Activated CD8-positive, alpha-beta memory T cell treated with anti-CD3 and anti-CD28 coated beads, Interleukin-2, amount 10 ng/mL, durations not matched to agents 7 days and 5 days (primary cell): ENCODE data around the gene SMKR1. TPM values are rescaled to one million over a fixed set of nuclear protein-coding genes. Genes with fewer than 3 reads are reported as not detected.
A peak's percentile ranks its signal among the peaks of the same experiment; 100 is the strongest.

Source experiments
- ATAC-seq: fragments of 150-1000 bp; cut with Tn5 transposase; one replicate; pipeline ENCODE4 v1.10.0; 2021; ENCODE audit warnings: moderate library complexity
- CTCF ChIA-PET: fragments of 350-600 bp; sonication (Branson Sonifier 250); formaldehyde crosslinking; loops from one replicate; lab custom pipeline; 2021; ENCODE audit warnings: antibody characterized with exemption; lab: Charles Lee
- DNase-seq: peaks from one replicate; pipeline ENCODE4 v3.0.0-alpha.2; 2020
- H3K27ac Mint-ChIP-seq: one replicate; pipeline ENCODE4 v1.8.0; 2021; ENCODE audit warnings: mild to moderate bottlenecking, mixed read lengths
- H3K27me3 Mint-ChIP-seq: one replicate; pipeline ENCODE4 v1.8.0; 2021; ENCODE audit warnings: mixed read lengths
- H3K36me3 Mint-ChIP-seq: one replicate; pipeline ENCODE4 v1.8.0; 2021; ENCODE audit warnings: mild to moderate bottlenecking, mixed read lengths
- H3K4me1 Mint-ChIP-seq: one replicate; pipeline ENCODE4 v1.8.0; 2021; ENCODE audit warnings: mixed read lengths
- H3K4me3 Mint-ChIP-seq: one replicate; pipeline ENCODE4 v1.8.0; 2021; ENCODE audit warnings: mild to moderate bottlenecking, moderate library complexity, mixed read lengths
- H3K9me3 Mint-ChIP-seq: one replicate; pipeline ENCODE4 v1.8.0; 2022; ENCODE audit warnings: low read depth, mixed read lengths
- total RNA-seq, 2 experiments: library from RNA; stranded (reverse); gene quantifications; one replicate each; pipeline ENCODE4 v1.2.3, GENCODE V29; 2021

The SMKR1 gene
- total RNA-seq, 2 experiments from 2014 or later: 2.3 to 5.3 TPM

- Mint-ChIP-seq H3K27me3 (peaks cover 2% of the 10 kb centered on the region), H3K36me3 (no peaks in the 10 kb centered on the region), H3K27ac (no peak overlapping the region), H3K4me1 (peaks cover 17% of the 10 kb centered on the region), H3K4me3 (no peak overlapping the region), H3K9me3 (no peaks in the 10 kb centered on the region)
- CTCF ChIA-PET: no interaction called here
- DNase-seq: no peak
- ATAC-seq: no peak
Measured at GRCh38 chr7:129540340-129540739, 38.0 kb downstream of the SMKR1 start.

GRCh38 chr7:129544700-129545099 is 42.4 kb downstream of the SMKR1 start:
- ATAC-seq: no peak
- peaks cover 2% of the 10 kb centered on the region for H3K27me3 Mint-ChIP-seq
- no peak overlapping the region for H3K27ac Mint-ChIP-seq
- H3K9me3 Mint-ChIP-seq: no peaks in the 10 kb centered on the region
- no peaks in the 10 kb centered on the region for H3K36me3 Mint-ChIP-seq
- H3K4me3 Mint-ChIP-seq: no peak overlapping the region
- no peak for DNase-seq
- CTCF ChIA-PET: no interaction called here
- peaks cover 5% of the 10 kb centered on the region for H3K4me1 Mint-ChIP-seq

- no peak for DNase-seq
- no peak for ATAC-seq
- no peaks in the 10 kb centered on the region for H3K9me3 Mint-ChIP-seq
- H3K27ac Mint-ChIP-seq: no peak overlapping the region
- no peaks in the 10 kb centered on the region for H3K36me3 Mint-ChIP-seq
- CTCF ChIA-PET: no interaction called here
- H3K4me1 Mint-ChIP-seq: peaks cover 5% of the 10 kb centered on the region
- peaks cover 14% of the 10 kb centered on the region for H3K27me3 Mint-ChIP-seq
- H3K4me3 Mint-ChIP-seq: no peak overlapping the region
Measured at GRCh38 chr7:129550693-129551360, 48.5 kb downstream of the SMKR1 start.

GRCh38 chr7:129553899-129554461 is 51.6 kb downstream of the SMKR1 start:
- peaks cover 5% of the 10 kb centered on the region for H3K4me1 Mint-ChIP-seq
- CTCF ChIA-PET: no interaction called here
- H3K36me3 Mint-ChIP-seq: no peaks in the 10 kb centered on the region
- peak overlapping the region; percentile 12 for H3K4me3 Mint-ChIP-seq
- DNase-seq (peak; percentile 73), ATAC-seq (peak; percentile 90)
- H3K27me3 Mint-ChIP-seq: peaks cover 14% of the 10 kb centered on the region
- H3K27ac Mint-ChIP-seq: no peak overlapping the region
- H3K9me3 Mint-ChIP-seq: no peaks in the 10 kb centered on the region

- H3K27me3 Mint-ChIP-seq: peaks cover 18% of the 10 kb centered on the region
Measured at GRCh38 chr7:129556607-129557133, 54.3 kb downstream of the SMKR1 start.

GRCh38 chr7:129557686-129558481 is 55.6 kb downstream of the SMKR1 start:
- Mint-ChIP-seq H3K36me3 (no peaks in the 10 kb centered on the region), H3K4me3 (no peak overlapping the region), H3K9me3 (no peaks in the 10 kb centered on the region), H3K27me3 (peaks cover 17% of the 10 kb centered on the region), H3K4me1 (peaks cover 5% of the 10 kb centered on the region), H3K27ac (no peak overlapping the region)
- ATAC-seq (no peak), DNase-seq (no peak)
- CTCF ChIA-PET: interaction anchor here (1.5 kb wide), 1 partner anchor 16 kb away, joined by 3 read pairs; no protein-coding TSS in a partner anchor

More at GRCh38 chr7:129556607-129557133, 54.3 kb downstream of the SMKR1 start:
- Mint-ChIP-seq H3K4me3 (no peak overlapping the region), H3K9me3 (no peaks in the 10 kb centered on the region), H3K36me3 (no peaks in the 10 kb centered on the region), H3K27ac (no peak overlapping the region), H3K4me1 (peaks cover 5% of the 10 kb centered on the region)
- no peak for ATAC-seq
- DNase-seq: no peak
- CTCF ChIA-PET: no interaction called here

- no peak for DNase-seq
- Mint-ChIP-seq H3K27me3 (peaks cover 17% of the 10 kb centered on the region), H3K27ac (no peak overlapping the region), H3K4me3 (no peak overlapping the region), H3K36me3 (no peaks in the 10 kb centered on the region), H3K4me1 (no peaks in the 10 kb centered on the region), H3K9me3 (no peaks in the 10 kb centered on the region)
- no peak for ATAC-seq
- CTCF ChIA-PET: no interaction called here
Measured at GRCh38 chr7:129559564-129559963, 57.2 kb downstream of the SMKR1 start.

GRCh38 chr7:129560831-129561230 is 58.5 kb downstream of the SMKR1 start:
- H3K36me3 Mint-ChIP-seq: no peaks in the 10 kb centered on the region
- H3K9me3 Mint-ChIP-seq: no peaks in the 10 kb centered on the region
- no peak for ATAC-seq
- DNase-seq: no peak
- peaks cover 22% of the 10 kb centered on the region for H3K27me3 Mint-ChIP-seq
- CTCF ChIA-PET: no interaction called here
- H3K4me3 Mint-ChIP-seq: no peak overlapping the region
- no peaks in the 10 kb centered on the region for H3K4me1 Mint-ChIP-seq
- no peak overlapping the region for H3K27ac Mint-ChIP-seq

GRCh38 chr7:129561677-129562359 is 59.5 kb downstream of the SMKR1 start:
- CTCF ChIA-PET: no interaction called here
- no peaks in the 10 kb centered on the region for H3K36me3 Mint-ChIP-seq

More at GRCh38 chr7:129561677-129562359, 59.5 kb downstream of the SMKR1 start:
- Mint-ChIP-seq H3K4me3 (no peak overlapping the region), H3K27ac (no peak overlapping the region), H3K4me1 (no peaks in the 10 kb centered on the region), H3K27me3 (peaks cover 22% of the 10 kb centered on the region), H3K9me3 (no peaks in the 10 kb centered on the region)
- DNase-seq: no peak
- no peak for ATAC-seq

Other genes starting within 250 kb of the SMKR1 start
- gene STRIP2, start 68.1 kb upstream of the SMKR1 start, total RNA-seq: 10 to 100 TPM; 15.6 to 19.0 TPM
- gene NRF1, start 109.2 kb downstream of the SMKR1 start, total RNA-seq: 10 to 100 TPM; 26.4 to 29.5 TPM